Vagina (tissue), 2 donors: ENCODE results near the gene GRAMD4.

Source experiments
- POLR2A ChIP-seq, 2 donors: fragments of 450-650 bp; IDR thresholded peaks; one replicate each; pipeline ENCODE4 v1.6.1; 2017; ENCODE audit warnings: antibody characterized with exemption in 2 of 2, mild to moderate bottlenecking in 2 of 2, moderate library complexity in 2 of 2
- TF ChIP-seq, protein P1 (sequence below), 3 experiments: fragments of 450-650 bp in 2 of 3; fragments of 200-600 bp in 1 of 3; sonication (generic) in 1 of 3; IDR thresholded peaks; one replicate each; pipeline ENCODE4 v1.5.1; 2017 to 2019; ENCODE audit warnings: antibody characterized with exemption in 3 of 3, mild to moderate bottlenecking in 2 of 3, moderate library complexity in 2 of 3

DNA sequence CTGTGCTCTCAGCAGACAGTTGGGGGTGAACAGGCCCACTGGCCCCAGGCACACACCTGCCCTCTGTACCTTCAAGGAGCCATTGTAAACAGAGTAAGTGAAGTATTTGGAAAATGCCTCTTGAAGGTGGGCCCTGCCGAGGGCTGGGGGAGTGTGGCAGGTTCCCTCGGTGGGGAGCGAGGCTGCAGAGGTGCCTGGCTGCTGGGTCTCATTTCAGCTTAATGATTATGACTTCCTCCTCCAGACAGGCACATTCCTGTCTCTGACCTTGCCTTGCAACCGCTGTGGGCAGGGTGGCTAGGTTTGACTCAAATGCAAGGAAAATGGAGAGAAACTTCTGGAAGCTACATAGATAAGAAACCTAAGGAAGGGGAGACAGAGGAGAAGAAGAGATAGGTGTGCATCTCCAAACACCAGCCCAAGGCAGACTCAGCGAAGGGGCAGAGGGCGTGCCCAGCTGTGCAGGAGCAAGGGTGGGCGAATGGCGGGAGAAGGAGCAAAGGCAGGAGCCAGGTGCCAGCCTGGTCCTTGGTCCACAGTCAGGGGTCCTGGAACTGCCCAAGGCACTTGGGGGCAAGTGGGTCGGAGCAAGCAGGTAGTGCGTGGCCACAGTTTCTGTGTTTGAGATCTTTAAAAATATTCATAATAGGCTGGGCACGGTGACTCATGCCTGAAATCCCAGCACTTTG lies 14.0 kb downstream of the GRAMD4 start:
- TF ChIP-seq, protein P1, sequence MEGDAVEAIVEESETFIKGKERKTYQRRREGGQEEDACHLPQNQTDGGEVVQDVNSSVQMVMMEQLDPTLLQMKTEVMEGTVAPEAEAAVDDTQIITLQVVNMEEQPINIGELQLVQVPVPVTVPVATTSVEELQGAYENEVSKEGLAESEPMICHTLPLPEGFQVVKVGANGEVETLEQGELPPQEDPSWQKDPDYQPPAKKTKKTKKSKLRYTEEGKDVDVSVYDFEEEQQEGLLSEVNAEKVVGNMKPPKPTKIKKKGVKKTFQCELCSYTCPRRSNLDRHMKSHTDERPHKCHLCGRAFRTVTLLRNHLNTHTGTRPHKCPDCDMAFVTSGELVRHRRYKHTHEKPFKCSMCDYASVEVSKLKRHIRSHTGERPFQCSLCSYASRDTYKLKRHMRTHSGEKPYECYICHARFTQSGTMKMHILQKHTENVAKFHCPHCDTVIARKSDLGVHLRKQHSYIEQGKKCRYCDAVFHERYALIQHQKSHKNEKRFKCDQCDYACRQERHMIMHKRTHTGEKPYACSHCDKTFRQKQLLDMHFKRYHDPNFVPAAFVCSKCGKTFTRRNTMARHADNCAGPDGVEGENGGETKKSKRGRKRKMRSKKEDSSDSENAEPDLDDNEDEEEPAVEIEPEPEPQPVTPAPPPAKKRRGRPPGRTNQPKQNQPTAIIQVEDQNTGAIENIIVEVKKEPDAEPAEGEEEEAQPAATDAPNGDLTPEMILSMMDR (IDR thresholded peaks at IDR 0.05): no peak
- no peak for TF ChIP-seq POLR2A (IDR thresholded peaks at IDR 0.05)
